IgD-negative memory B cell (primary cell): ENCODE results near the gene ALLC. TPM values are rescaled to one million over a fixed set of nuclear protein-coding genes. Genes with fewer than 3 reads are reported as not detected.

ENCODE experiments used
- H3K27ac Mint-ChIP-seq, 3 donors: one replicate each; pipeline ENCODE4 v1.8.0; 2020 to 2022; ENCODE audit warnings: mild to moderate bottlenecking in 3 of 3, mixed read lengths in 3 of 3, moderate library complexity in 1 of 3
- H3K27me3 Mint-ChIP-seq: one replicate; pipeline ENCODE4 v1.8.0; 2021; ENCODE audit warnings: mixed read lengths
- H3K36me3 Mint-ChIP-seq: one replicate; pipeline ENCODE4 v1.8.0; 2020; ENCODE audit warnings: mild to moderate bottlenecking, mixed read lengths
- H3K4me1 Mint-ChIP-seq, 3 donors: one replicate each; pipeline ENCODE4 v1.8.0; 2020 to 2022; ENCODE audit warnings: mixed read lengths in 3 of 3, mild to moderate bottlenecking in 1 of 3
- H3K4me3 Mint-ChIP-seq, 4 donors: one replicate each; pipeline ENCODE4 v1.8.0; 2020 to 2022; ENCODE audit warnings: mild to moderate bottlenecking in 4 of 4, mixed read lengths in 4 of 4, moderate library complexity in 3 of 4
- H3K9me3 Mint-ChIP-seq, 3 donors: one replicate each; pipeline ENCODE4 v1.8.0; 2020 to 2021; ENCODE audit warnings: mixed read lengths in 3 of 3, mild to moderate bottlenecking in 1 of 3
- polyA plus RNA-seq: library from polyadenylated mRNA; unstranded; fragments of 300-500 nt; fragmentation: Illumina TruSeq; gene quantifications from one replicate; pipeline ENCODE4 v1.2.3, GENCODE V29; 2021

Gene ALLC
- polyA plus RNA-seq, 1 donor from 2014 or later: not detected

DNA sequence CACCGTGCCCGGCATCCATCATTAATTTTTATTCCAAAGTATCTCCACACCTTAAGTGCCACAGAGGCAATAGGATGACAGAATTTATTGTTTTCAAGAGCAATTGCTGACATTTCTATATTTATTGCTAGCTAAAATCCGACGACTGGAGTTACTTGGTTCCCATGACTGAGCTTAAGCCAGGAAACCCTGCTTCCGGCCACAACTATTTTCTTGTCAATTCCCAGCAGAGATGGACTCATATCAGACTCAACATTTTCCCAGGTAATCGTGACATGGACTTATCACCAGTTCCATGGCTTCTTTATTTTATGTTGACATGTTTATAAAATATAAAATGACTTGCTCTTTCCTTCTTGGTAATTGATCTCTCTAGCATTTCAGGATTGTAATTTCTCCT is 24.8 kb downstream of the ALLC start:
- Mint-ChIP-seq H3K36me3 (no peaks in the 10 kb centered on the region), H3K27ac (no peak overlapping the region), H3K9me3 (peaks cover 0 to 3% (median 2%) of the 10 kb centered on the region in 3 donors), H3K4me3 (no peak overlapping the region), H3K27me3 (peaks cover 2% of the 10 kb centered on the region), H3K4me1 (peaks cover 0 to 4% (median 0%) of the 10 kb centered on the region in 3 donors)

DNA sequence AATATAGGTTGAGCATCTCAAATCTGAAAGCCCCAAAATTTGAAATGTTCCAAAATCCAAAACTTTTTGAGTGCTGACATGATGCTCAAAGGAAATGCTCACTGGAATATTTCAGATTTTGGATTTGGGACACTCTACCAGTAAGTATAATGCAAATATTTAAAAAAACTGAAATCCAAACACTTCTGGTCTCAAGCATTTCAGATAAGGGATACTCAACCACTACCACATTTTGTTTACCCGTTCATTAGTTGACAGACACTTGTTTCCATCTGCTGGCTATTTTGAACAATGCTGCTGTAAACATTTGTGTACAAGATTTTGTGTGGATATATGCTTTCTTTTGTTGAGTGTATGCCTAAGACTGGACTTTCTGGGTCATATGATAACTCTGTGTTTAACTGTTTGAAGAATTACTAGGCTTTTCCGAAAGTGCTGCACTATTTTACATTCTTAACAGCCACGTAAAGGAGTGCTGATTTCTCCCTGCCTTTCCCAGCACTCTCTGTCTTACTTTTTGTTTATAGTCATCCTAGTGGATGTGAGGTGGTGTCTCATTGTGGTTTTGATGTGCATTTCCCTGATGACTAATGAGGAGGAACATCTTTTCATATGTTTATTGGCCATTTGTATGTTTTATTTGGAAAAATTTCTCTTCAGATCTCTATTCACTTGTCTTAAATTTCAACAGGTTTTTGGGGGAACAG is 25.9 kb downstream of the ALLC start:
- H3K4me1 Mint-ChIP-seq: peaks cover 0 to 4% (median 0%) of the 10 kb centered on the region in 3 donors
- H3K27ac Mint-ChIP-seq: no peak overlapping the region
- H3K4me3 Mint-ChIP-seq: no peak overlapping the region
- peaks cover 4% of the 10 kb centered on the region for H3K27me3 Mint-ChIP-seq
- peaks cover 2 to 3% (median 2%) of the 10 kb centered on the region in 3 donors for H3K9me3 Mint-ChIP-seq
- no peaks in the 10 kb centered on the region for H3K36me3 Mint-ChIP-seq

DNA sequence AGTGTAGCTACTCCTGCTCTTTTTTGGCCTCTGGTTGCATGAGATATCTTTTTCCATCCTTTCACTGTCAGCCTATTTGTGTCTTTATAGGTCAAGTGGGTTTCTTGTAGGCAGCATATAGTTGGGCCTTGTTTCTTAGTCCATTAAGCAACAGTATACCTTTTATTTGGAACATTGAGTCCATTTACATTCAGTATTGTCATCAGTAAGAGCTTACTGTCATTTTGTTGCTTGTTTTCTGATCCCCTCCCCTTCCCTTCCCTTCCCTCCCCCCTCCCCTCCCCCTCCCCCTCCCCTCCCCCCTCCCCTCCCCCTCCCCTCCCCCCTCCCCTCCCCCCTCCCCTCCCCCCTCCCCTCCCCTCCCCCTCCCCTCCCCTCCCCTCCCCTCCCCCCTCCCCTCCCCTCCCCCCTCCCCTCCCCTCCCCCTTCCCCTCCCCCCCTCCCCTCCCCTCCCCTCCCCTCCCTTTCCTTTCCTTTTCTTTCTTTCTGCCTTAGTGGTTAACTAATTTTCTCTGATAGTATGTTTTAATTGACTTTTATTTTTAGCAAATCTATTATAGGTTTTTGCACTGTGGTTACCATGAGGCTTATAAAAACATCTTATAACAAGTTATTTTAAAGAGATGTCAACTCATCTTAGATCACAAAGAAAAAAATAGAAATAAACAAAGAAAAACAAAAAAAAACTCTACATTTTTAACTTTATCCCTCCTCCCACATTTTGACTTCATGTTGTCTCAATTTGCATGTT is 32.2 kb downstream of the ALLC start:
- H3K27ac Mint-ChIP-seq: no peak overlapping the region
- H3K36me3 Mint-ChIP-seq: no peaks in the 10 kb centered on the region
- no peaks in the 10 kb centered on the region for H3K4me1 Mint-ChIP-seq
- peaks cover 10% of the 10 kb centered on the region for H3K27me3 Mint-ChIP-seq
- H3K9me3 Mint-ChIP-seq: peaks cover 4 to 13% (median 9%) of the 10 kb centered on the region in 3 donors
- no peak overlapping the region for H3K4me3 Mint-ChIP-seq

DNA sequence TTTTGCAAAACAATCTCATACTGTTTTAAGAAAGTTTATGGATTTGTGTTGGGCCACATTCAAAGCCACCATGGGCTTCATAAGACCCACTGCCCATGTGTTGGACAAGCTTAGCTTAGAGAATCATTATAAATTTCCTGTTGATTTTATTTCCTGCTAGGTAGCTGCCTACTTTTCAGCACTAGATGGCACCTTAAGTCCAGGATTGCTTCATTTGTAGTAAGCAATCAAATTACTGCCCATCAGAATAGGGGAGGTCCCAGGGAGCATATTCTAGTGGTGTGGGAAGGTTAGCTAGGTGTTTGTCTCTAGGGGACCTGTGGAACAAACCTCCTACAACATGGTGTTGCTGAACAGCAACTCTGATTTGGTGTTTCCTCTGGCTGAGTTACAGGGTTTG is 34.4 kb downstream of the ALLC start:
- Mint-ChIP-seq H3K27ac (no peak overlapping the region), H3K36me3 (no peaks in the 10 kb centered on the region), H3K9me3 (peaks cover 4 to 10% (median 9%) of the 10 kb centered on the region in 3 donors), H3K27me3 (peaks cover 9% of the 10 kb centered on the region), H3K4me3 (no peak overlapping the region), H3K4me1 (no peaks in the 10 kb centered on the region)

DNA sequence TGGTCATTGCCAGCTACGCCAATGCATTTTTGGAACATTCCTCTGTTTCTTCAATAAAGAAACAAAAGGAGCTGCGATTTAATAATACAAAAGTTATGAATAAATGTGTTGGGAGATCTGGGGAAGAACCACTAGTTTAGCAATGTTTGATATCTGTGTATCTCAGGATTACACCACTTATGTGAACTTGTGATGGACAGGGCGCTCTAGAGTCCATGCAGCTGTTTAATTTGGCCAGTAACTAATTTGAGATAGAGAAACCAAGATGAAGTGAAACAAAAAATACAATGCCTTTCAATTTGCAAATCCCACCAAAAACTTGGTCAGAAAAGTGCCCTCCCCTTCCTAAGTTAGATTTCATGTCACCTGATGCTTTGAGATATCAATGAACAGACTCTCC is 38.5 kb downstream of the ALLC start:
- Mint-ChIP-seq H3K27ac (no peak overlapping the region), H3K4me3 (no peak overlapping the region), H3K36me3 (no peaks in the 10 kb centered on the region), H3K9me3 (peaks cover 2 to 4% (median 4%) of the 10 kb centered on the region in 3 donors), H3K27me3 (peaks cover 11% of the 10 kb centered on the region), H3K4me1 (no peaks in the 10 kb centered on the region)

DNA sequence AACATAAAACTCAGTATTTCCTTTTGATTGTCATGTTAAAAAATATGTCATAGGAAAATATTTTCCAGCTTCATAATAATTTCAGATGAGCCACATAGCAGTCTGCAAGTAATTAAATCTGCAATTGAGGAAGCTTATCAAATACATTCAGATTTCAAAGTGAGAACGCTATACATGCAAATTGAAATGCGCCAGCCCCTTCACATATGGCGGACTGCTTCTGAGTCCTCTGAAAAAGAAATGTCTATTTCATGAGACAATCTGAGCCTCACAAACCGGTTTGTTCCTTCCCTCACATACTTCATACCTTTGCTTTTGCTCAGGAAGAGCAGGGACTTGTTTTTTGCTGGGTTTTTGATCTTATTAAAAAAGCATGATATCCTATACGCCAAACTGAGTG is 43.1 kb downstream of the ALLC start:
- peaks cover 1% of the 10 kb centered on the region for H3K36me3 Mint-ChIP-seq
- H3K27ac Mint-ChIP-seq: no peak overlapping the region
- peaks cover 0 to 4% (median 2%) of the 10 kb centered on the region in 3 donors for H3K9me3 Mint-ChIP-seq
- H3K4me3 Mint-ChIP-seq: no peak overlapping the region
- peaks cover 22% of the 10 kb centered on the region for H3K27me3 Mint-ChIP-seq
- H3K4me1 Mint-ChIP-seq: peaks cover 0 to 3% (median 0%) of the 10 kb centered on the region in 3 donors

DNA sequence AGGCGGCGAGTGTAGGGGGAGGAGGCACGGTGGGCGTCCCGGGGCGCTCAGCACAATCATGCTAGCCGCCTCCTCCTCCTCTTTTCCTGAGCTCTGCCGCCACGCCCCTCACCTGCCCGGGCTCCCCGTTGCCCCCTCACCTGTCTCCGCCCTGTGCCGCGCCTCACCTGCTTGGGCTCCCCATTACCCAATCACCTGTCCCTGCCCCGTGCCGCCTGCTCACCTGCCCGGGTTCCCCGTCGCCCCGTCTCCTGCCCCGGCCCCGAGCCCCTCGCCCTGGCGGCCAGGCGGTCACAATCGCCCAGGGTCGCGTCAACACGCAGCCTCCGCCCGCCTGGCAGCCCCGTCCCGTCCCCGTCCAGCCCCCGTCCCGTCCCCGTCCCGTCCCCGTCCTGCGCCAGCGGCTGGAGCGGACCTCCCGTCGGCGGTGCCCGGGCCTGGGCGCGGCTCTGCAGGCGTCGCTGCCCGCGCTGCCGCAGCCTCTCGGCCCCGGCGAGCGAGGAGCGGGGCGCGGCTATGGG is 45.3 kb downstream of the ALLC start, which contains the start of gene DCDC2C:
DCDC2C (plus strand) TSS at position 340 of the 521 bp plus-strand sequence; CDS start at position 517, 177 bp downstream.
- Mint-ChIP-seq H3K4me1 (peaks cover 0 to 3% (median 0%) of the 10 kb centered on the region in 3 donors), H3K9me3 (peaks cover 0 to 4% (median 2%) of the 10 kb centered on the region in 3 donors), H3K27ac (no peak within 1 kb of the TSS), H3K4me3 (no peak within 1 kb of the TSS), H3K36me3 (peaks cover 1% of the 10 kb centered on the region), H3K27me3 (peaks cover 22% of the 10 kb centered on the region)

DNA sequence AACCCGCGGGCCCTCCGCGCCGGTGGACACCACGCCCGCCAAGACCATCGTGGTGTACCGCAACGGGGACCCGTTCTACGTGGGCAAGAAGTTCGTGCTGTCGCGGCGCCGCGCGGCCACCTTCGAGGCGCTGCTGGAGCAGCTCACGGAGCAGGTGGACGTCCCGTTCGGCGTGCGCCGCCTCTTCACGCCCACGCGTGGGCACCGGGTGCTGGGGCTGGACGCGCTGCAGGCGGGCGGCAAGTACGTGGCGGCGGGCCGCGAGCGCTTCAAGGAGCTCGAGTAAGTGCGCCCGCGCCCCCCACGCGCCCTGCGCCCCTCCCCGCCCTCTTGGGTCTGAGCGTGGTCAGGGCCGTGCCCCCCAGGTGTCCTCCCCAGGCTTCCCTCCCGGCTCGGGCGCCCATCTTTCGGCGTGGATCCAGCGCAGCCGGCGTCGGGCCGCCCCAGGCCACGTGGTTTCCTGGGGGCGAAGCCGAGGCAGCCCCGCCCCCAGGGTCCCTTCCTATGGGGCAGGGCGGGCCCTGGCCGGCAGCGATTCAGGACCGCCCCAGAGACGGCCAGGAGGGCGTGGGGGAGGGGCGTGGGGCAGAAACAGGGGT is 45.9 kb downstream of the ALLC start:
- Mint-ChIP-seq H3K9me3 (peaks cover 0 to 4% (median 2%) of the 10 kb centered on the region in 3 donors), H3K4me1 (peaks cover 0 to 3% (median 0%) of the 10 kb centered on the region in 3 donors), H3K27ac (no peak overlapping the region), H3K4me3 (no peak overlapping the region), H3K36me3 (peaks cover 1% of the 10 kb centered on the region), H3K27me3 (peaks cover 22% of the 10 kb centered on the region)

DNA sequence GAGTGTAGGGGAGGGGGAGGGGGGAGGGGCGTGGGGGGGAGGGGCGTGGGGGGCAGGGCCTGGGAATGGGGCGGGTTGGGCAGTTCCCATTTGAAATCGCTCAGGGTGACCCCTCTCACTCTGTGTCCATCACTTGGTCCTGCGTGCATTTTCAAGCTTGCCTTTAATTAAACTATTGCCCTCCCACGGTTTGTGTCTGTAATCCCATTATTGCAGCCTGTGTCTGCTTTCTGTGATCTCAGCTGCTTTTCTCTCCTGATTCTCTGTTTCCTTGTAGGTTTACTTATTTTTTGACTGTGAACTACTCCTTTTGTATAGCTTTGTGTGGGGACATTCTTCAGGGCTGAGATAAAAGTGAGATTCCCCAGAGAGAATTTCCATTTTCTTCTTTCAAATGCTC is 46.7 kb downstream of the ALLC start:
- H3K36me3 Mint-ChIP-seq: peaks cover 1% of the 10 kb centered on the region
- H3K4me3 Mint-ChIP-seq: no peak overlapping the region
- H3K4me1 Mint-ChIP-seq: peaks cover 0 to 3% (median 0%) of the 10 kb centered on the region in 3 donors
- no peaks in the 10 kb centered on the region for H3K9me3 Mint-ChIP-seq
- no peak overlapping the region for H3K27ac Mint-ChIP-seq
- peaks cover 16% of the 10 kb centered on the region for H3K27me3 Mint-ChIP-seq

DNA sequence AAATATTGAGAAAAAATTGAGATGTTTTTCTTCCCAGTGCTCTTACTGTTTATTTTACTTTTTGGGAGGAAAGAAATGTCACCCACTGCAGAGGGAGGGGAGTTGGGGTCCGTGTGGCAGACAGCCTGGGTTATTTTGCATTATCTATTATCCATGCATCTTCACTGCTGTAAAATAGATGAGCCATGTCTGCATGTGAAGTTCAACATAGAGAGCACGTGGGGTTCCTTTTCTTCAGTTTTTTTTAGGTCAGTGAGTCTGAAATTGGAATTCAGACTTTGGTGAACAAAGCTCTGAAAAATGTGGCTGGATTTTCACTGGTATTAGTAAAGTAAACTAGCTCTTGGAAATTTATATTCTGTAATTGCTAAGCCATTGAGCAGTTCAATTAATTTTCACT is 47.8 kb downstream of the ALLC start:
- Mint-ChIP-seq H3K27ac (no peak overlapping the region), H3K27me3 (peaks cover 16% of the 10 kb centered on the region), H3K4me3 (no peak overlapping the region), H3K36me3 (peaks cover 1% of the 10 kb centered on the region), H3K4me1 (peaks cover 0 to 3% (median 0%) of the 10 kb centered on the region in 3 donors), H3K9me3 (no peaks in the 10 kb centered on the region)

DNA sequence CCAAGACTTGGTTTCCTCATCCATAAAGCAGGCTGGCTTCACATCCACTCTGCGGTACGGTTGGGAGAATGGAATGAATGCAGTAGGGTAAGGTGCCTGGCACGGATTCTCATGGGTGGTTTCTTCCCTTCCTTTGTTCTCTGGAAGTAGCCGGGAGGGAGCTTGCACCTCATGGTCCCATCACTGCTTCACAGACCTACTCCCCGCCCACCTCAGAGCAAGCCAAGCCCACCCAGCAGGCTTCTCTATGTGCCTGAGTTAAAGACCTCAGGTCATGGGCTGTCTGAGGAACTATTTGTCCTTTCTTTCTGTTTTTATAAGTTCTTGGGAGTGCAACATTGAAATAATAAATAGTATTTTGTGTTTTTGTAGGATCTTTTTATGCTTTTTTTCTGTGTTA is 48.9 kb downstream of the ALLC start:
- no peak overlapping the region for H3K27ac Mint-ChIP-seq
- peaks cover 0 to 3% (median 0%) of the 10 kb centered on the region in 3 donors for H3K4me1 Mint-ChIP-seq
- H3K36me3 Mint-ChIP-seq: no peaks in the 10 kb centered on the region
- no peak overlapping the region for H3K4me3 Mint-ChIP-seq
- H3K9me3 Mint-ChIP-seq: peaks cover 0 to 3% (median 0%) of the 10 kb centered on the region in 3 donors
- peaks cover 17% of the 10 kb centered on the region for H3K27me3 Mint-ChIP-seq

DNA sequence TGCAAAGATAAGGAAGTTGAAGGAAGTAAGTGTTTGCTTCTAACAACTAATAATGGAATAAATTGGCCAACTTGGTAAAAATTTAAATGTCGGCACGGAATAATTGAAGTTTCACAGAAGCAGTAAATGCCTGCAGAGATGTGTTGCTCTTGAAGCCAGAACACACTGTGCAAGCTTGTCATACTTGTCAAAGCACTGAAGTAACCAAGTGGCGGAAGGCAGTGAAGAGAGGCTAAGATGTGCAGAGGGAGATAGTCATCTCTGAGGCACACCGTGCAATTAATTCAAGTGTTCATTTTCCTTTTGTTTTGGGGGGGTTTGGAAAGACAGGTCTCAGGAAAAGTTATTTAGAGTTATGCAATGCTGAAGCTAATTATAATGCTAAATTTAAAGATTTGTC is 50.6 kb downstream of the ALLC start:
- H3K4me1 Mint-ChIP-seq: peaks cover 0 to 3% (median 0%) of the 10 kb centered on the region in 3 donors
- H3K36me3 Mint-ChIP-seq: no peaks in the 10 kb centered on the region
- H3K27me3 Mint-ChIP-seq: peaks cover 10% of the 10 kb centered on the region
- no peak overlapping the region for H3K4me3 Mint-ChIP-seq
- H3K9me3 Mint-ChIP-seq: peaks cover 0 to 3% (median 0%) of the 10 kb centered on the region in 3 donors
- H3K27ac Mint-ChIP-seq: no peak overlapping the region

DNA sequence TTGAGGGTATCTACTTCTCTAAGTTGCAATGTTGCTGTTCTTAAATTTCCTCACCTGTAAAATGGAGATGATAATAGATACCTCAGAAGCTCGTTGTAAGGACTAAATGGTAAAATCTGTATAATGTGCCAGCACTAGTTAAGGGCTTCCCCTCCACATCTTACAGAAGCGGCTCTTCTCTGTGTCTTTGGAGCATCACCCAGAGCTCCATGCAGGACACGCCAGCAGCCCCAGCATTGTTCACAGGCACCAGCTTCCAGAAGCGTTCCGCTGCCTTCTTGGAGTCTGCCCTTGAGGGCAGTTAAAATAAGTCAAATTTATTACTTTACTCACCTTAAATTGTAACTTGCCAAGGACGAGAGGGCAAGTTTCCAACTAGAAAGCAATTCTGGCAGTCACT is 51.2 kb downstream of the ALLC start:
- Mint-ChIP-seq H3K9me3 (peaks cover 0 to 3% (median 0%) of the 10 kb centered on the region in 3 donors), H3K4me3 (no peak overlapping the region), H3K27me3 (peaks cover 10% of the 10 kb centered on the region), H3K4me1 (peaks cover 0 to 3% (median 0%) of the 10 kb centered on the region in 3 donors), H3K27ac (no peak overlapping the region), H3K36me3 (no peaks in the 10 kb centered on the region)

DNA sequence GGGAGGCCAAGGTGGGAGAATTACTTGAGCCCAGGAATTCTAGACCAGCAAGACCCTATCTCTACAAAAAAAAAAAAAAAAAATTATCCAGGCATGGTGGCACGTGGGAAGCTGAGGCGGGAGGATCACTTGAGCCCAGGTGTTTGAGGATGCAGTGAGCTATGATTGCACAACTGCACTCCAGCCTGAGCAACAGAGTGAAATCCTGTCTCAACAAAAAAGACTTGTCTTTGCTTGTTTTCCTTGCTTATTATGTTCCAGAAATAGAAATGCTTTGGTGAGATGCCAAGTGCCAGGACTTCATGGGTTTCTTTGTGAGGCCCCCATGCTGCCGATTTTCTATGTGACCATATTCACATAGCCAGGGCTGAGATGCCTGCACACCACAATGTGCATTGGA is 54.4 kb downstream of the ALLC start:
- peaks cover 0 to 3% (median 0%) of the 10 kb centered on the region in 3 donors for H3K9me3 Mint-ChIP-seq
- no peak overlapping the region for H3K4me3 Mint-ChIP-seq
- no peaks in the 10 kb centered on the region for H3K36me3 Mint-ChIP-seq
- peaks cover 3% of the 10 kb centered on the region for H3K27me3 Mint-ChIP-seq
- H3K27ac Mint-ChIP-seq: no peak overlapping the region
- H3K4me1 Mint-ChIP-seq: no peaks in the 10 kb centered on the region
